Vagina (tissue), 2 donors: ENCODE results near the gene CPSF4.

Experiments
- POLR2A ChIP-seq, 2 donors: fragments of 450-650 bp; IDR thresholded peaks; one replicate each; pipeline ENCODE4 v1.6.1; 2017; ENCODE audit warnings: antibody characterized with exemption in 2 of 2, mild to moderate bottlenecking in 2 of 2, moderate library complexity in 2 of 2
- POLR2AphosphoS5 ChIP-seq, 2 donors: sonication (generic); formaldehyde crosslinking; IDR thresholded peaks; one replicate each; pipeline ENCODE4 v1.9.0; 2017; ENCODE audit warnings: antibody characterized with exemption in 2 of 2, mild to moderate bottlenecking in 2 of 2, low read depth in 1 of 2; ENCODE audit not compliant: insufficient read depth in 1 of 2
- TF ChIP-seq, protein P1 (sequence below), 3 experiments: fragments of 450-650 bp in 2 of 3; fragments of 200-600 bp in 1 of 3; sonication (generic) in 1 of 3; IDR thresholded peaks; one replicate each; pipeline ENCODE4 v1.5.1; 2017 to 2019; ENCODE audit warnings: antibody characterized with exemption in 3 of 3, mild to moderate bottlenecking in 2 of 3, moderate library complexity in 2 of 3

GRCh38 chr7:99449326-99449725 lies 10.6 kb downstream of the CPSF4 start:
- TF ChIP-seq POLR2A (IDR thresholded peaks at IDR 0.05) (no peak), POLR2AphosphoS5 (IDR thresholded peaks at IDR 0.05; ENCODE audit: insufficient read depth in 1 of 2, low read depth in 1 of 2) (no peak)
- TF ChIP-seq, protein P1, sequence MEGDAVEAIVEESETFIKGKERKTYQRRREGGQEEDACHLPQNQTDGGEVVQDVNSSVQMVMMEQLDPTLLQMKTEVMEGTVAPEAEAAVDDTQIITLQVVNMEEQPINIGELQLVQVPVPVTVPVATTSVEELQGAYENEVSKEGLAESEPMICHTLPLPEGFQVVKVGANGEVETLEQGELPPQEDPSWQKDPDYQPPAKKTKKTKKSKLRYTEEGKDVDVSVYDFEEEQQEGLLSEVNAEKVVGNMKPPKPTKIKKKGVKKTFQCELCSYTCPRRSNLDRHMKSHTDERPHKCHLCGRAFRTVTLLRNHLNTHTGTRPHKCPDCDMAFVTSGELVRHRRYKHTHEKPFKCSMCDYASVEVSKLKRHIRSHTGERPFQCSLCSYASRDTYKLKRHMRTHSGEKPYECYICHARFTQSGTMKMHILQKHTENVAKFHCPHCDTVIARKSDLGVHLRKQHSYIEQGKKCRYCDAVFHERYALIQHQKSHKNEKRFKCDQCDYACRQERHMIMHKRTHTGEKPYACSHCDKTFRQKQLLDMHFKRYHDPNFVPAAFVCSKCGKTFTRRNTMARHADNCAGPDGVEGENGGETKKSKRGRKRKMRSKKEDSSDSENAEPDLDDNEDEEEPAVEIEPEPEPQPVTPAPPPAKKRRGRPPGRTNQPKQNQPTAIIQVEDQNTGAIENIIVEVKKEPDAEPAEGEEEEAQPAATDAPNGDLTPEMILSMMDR (IDR thresholded peaks at IDR 0.05), result no peak
